Keratinocyte (primary cell): ENCODE measurements around the gene TMC8.

Experiments
- EZH2 ChIP-seq: IDR thresholded peaks from one replicate; pipeline ENCODE4 v1.6.1; 2012; ENCODE audit warnings: inconsistent platforms, mild to moderate bottlenecking, low read length, moderate library complexity
- TF ChIP-seq, protein P1 (sequence below), 3 experiments: IDR thresholded peaks in 1 of 3; conservative IDR thresholded peaks in 1 of 3; optimal IDR thresholded peaks in 1 of 3; 2 replicates in 2 of 3; 3 replicates in 1 of 3; pipeline versions ENCODE3 to v1.5.1; 2011; ENCODE audit warnings: low read length in 3 of 3, mild to moderate bottlenecking in 3 of 3, moderate library complexity in 2 of 3, control low read depth in 1 of 3, inconsistent platforms in 1 of 3; ENCODE audit not compliant: insufficient read depth in 2 of 3; ENCODE audit errors: extremely low read depth in 1 of 3

DNA sequence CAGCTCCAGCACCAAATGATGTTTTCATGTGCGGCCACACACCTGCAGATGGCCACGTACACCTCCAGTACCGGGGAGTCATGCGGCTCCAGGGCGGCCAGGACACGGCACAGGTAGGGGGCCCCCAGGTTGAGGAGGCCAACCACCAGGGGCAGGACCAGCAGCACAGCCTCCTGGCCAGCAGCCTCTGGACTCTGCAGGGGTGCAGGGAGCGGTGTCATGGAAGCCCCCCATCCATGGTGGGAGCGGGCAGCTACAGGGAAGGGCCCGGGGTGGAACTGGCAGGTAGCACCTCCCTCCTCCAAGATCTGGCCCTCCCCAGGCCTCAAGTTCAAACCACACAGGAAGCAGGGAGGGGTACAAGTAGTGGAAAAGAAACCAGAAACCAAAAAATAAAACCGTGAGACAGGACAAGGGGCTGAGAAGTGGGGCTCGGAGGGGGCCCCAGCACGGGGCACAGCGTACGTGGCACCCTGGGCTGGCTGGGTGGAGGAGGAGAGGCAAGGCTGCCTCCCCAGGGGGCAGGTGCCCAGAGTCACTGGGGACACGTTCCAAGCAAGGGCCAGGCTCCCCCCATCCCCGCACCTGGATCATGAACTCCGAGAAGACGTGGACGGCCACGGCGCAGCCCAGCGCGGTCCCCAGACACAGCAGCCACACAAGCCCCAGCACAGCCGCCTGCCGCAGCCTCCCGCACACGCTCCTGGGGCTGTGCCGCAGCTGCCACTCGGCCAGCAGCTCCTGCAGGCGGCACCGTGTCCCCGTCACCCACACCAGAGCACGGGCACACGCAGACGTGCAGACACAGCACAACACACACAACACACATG lies 9.4 kb upstream of the TMC8 start:
- TF ChIP-seq, protein P1, sequence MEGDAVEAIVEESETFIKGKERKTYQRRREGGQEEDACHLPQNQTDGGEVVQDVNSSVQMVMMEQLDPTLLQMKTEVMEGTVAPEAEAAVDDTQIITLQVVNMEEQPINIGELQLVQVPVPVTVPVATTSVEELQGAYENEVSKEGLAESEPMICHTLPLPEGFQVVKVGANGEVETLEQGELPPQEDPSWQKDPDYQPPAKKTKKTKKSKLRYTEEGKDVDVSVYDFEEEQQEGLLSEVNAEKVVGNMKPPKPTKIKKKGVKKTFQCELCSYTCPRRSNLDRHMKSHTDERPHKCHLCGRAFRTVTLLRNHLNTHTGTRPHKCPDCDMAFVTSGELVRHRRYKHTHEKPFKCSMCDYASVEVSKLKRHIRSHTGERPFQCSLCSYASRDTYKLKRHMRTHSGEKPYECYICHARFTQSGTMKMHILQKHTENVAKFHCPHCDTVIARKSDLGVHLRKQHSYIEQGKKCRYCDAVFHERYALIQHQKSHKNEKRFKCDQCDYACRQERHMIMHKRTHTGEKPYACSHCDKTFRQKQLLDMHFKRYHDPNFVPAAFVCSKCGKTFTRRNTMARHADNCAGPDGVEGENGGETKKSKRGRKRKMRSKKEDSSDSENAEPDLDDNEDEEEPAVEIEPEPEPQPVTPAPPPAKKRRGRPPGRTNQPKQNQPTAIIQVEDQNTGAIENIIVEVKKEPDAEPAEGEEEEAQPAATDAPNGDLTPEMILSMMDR (optimal IDR thresholded peaks at IDR 0.05 in 1 of 3, IDR thresholded peaks at IDR 0.05 in 1 of 3, conservative IDR thresholded peaks at IDR 0.05 in 1 of 3; ENCODE audit: extremely low read depth in 1 of 3, insufficient read depth in 2 of 3, low read length in 3 of 3): no peak
- no peak for TF ChIP-seq EZH2
